Stomach (tissue), 9 donors: ENCODE measurements around the gene PROC. TPM values are rescaled to one million over a fixed set of nuclear protein-coding genes. Genes with fewer than 3 reads are reported as not detected.

ENCODE experiments used
- DNase-seq, 2 donors: peaks; one replicate each; pipeline versions ENCODE4 v3.0.0 to v3.0.0-alpha.2; 2013 to 2019
- H3K27ac ChIP-seq, 5 donors: fragments of 200-600 bp in 4 of 5; sonication (generic) in 4 of 5; one replicate each; pipeline ENCODE4 v1.5.1; 2013 to 2019; ENCODE audit warnings: mild to moderate bottlenecking in 1 of 5, moderate library complexity in 1 of 5
- H3K27me3 ChIP-seq, 3 donors: fragments of 200-600 bp; sonication (generic); one replicate each; pipeline ENCODE4 v1.5.1; 2017 to 2019; ENCODE audit warnings: mixed run types in 1 of 3
- H3K36me3 ChIP-seq, 4 donors: fragments of 200-600 bp; sonication (generic); 1 replicate in 3 of 4; 2 replicates in 1 of 4; pipeline ENCODE4 v1.5.1; 2016 to 2019
- H3K4me1 ChIP-seq, 4 donors: fragments of 200-600 bp; sonication (generic); one replicate each; pipeline ENCODE4 v1.5.1; 2016 to 2019
- H3K4me3 ChIP-seq, 4 donors: fragments of 200-600 bp; sonication (generic) in 3 of 4; one replicate each; pipeline ENCODE4 v1.5.1; 2016 to 2019; ENCODE audit warnings: mild to moderate bottlenecking in 1 of 4
- H3K9me3 ChIP-seq, 4 donors: fragments of 200-600 bp; sonication (generic); one replicate each; pipeline ENCODE4 v1.5.1; 2016 to 2019
- CTCF ChIP-seq, 7 experiments: fragments of 450-650 bp in 4 of 7; fragments of 200-600 bp in 3 of 7; sonication (generic) in 3 of 7; IDR thresholded peaks; one replicate each; pipeline ENCODE4 v1.5.1; 2016 to 2019; ENCODE audit warnings: antibody characterized with exemption in 7 of 7, control low read depth in 2 of 7, mild to moderate bottlenecking in 1 of 7
- EP300 ChIP-seq: sonication (generic); formaldehyde crosslinking; IDR thresholded peaks from one replicate; pipeline ENCODE4 v1.6.1; 2017; ENCODE audit warnings: antibody characterized with exemption
- POLR2A ChIP-seq, 4 donors: fragments of 450-650 bp; IDR thresholded peaks; one replicate each; pipeline ENCODE4 v1.6.1; 2016; ENCODE audit warnings: antibody characterized with exemption in 4 of 4, control low read depth in 2 of 4, mild to moderate bottlenecking in 1 of 4, moderate library complexity in 1 of 4
- POLR2AphosphoS5 ChIP-seq, 3 donors: sonication (generic); formaldehyde crosslinking; IDR thresholded peaks; one replicate each; pipeline ENCODE4 v1.6.1; 2016; ENCODE audit warnings: antibody characterized with exemption in 3 of 3
- WGBS, 5 donors: extraction: QIAGEN DNeasy Blood & Tissue Kit in 3 of 5; methylation state at CpG; one replicate each; pipeline versions ENCODE4 v1.1.5 to v1.1.7; 2013 to 2018; 5-methylcytosine and 5-hydroxymethylcytosine counted together
- intact Hi-C: fragments of 100-400 bp; cut with DNase I; formaldehyde crosslinking; loops from one replicate; pipeline ENCODE4 v1.15.1; 2023; ENCODE audit warnings: low total_unique reads
- polyA plus RNA-seq, 3 donors: library from polyadenylated mRNA; stranded (reverse); fragments of 200-250 nt; gene quantifications; one replicate each; pipeline ENCODE4 v1.2.3, GENCODE V29; 2013
- total RNA-seq, 5 donors: library from RNA; depleted of rRNA; stranded (reverse); fragments of >200 nt; gene quantifications; one replicate each; pipeline versions ENCODE4 v1.1.0 to v1.2.3, GENCODE V29; 2014 to 2016
- donor health status: healthy with polysubstance abuse.
- donor health status: Bipolar disorder and iron deficiency.
- donor health status: healthy.

PROC gene
- total and polyA plus RNA-seq, 8 donors: 1.2 to 6.8 (median 4.6) TPM; not detected in 1

- no peaks in the 10 kb centered on the region for H3K27me3 ChIP-seq
- 55 to 100% (median 80%) methylated on average over 1 to 3 of the region's 3 CpGs for WGBS, 5 donors
- peaks cover 6 to 24% (median 8%) of the 10 kb centered on the region in 4 donors for H3K4me1 ChIP-seq
- no peaks in the 10 kb centered on the region for H3K36me3 ChIP-seq
- H3K9me3 ChIP-seq: no peaks in the 10 kb centered on the region
- no peak for TF ChIP-seq EP300
- TF ChIP-seq POLR2A (IDR thresholded peaks at IDR 0.05): no peak
- TF ChIP-seq CTCF (IDR thresholded peaks at IDR 0.05): no peak
- TF ChIP-seq POLR2AphosphoS5 (IDR thresholded peaks at IDR 0.05): no peak
- no peak for DNase-seq
- H3K4me3 ChIP-seq: no peak overlapping the region
- intact Hi-C loops: no loop called here
- no peak overlapping the region for H3K27ac ChIP-seq
Measured at GRCh38 chr2:127394492-127394891, 23.7 kb upstream of the PROC start.

- H3K9me3 ChIP-seq: no peaks in the 10 kb centered on the region
- TF ChIP-seq POLR2A (IDR thresholded peaks at IDR 0.05) (no peak), CTCF (IDR thresholded peaks at IDR 0.05) (no peak), EP300 (no peak), POLR2AphosphoS5 (IDR thresholded peaks at IDR 0.05) (no peak)
- DNase-seq: no peak
- 83 to 93% (median 89%) methylated on average over 9 of the region's 9 CpGs for WGBS, 5 donors
- H3K27me3 ChIP-seq: no peaks in the 10 kb centered on the region
- intact Hi-C loops: no loop called here
- H3K36me3 ChIP-seq: no peaks in the 10 kb centered on the region
- H3K4me1 ChIP-seq: peaks cover 15 to 35% (median 19%) of the 10 kb centered on the region in 4 donors
- peak overlapping the region in 1 of 5 donors; percentile 58 for H3K27ac ChIP-seq
- no peak overlapping the region for H3K4me3 ChIP-seq
Measured at GRCh38 chr2:127397568-127398238, 20.5 kb upstream of the PROC start.

- DNase-seq: peak; percentile 85 to 90
- Histone ChIP-seq H3K27me3 (no peaks in the 10 kb centered on the region), H3K36me3 (no peaks in the 10 kb centered on the region), H3K4me3 (no peak overlapping the region), H3K9me3 (no peaks in the 10 kb centered on the region), H3K4me1 (peaks cover 15 to 35% (median 19%) of the 10 kb centered on the region in 4 donors), H3K27ac (peak overlapping the region in 1 of 5 donors; percentile 58)
- 8 to 15% (median 14%) methylated on average over 4 of the region's 4 CpGs for WGBS, 5 donors
- TF ChIP-seq POLR2A (IDR thresholded peaks at IDR 0.05) (no peak), POLR2AphosphoS5 (IDR thresholded peaks at IDR 0.05) (peak in 1 of 3 donors; percentile 69)
- intact Hi-C loops: no loop called here
Measured at GRCh38 chr2:127398239-127398590, 20.0 kb upstream of the PROC start.

- H3K36me3 ChIP-seq: no peaks in the 10 kb centered on the region
- intact Hi-C loops: no loop called here
- WGBS, 5 donors: 45 to 80% (median 51%) methylated on average over 9 of the region's 9 CpGs
- peaks cover 15 to 42% (median 19%) of the 10 kb centered on the region in 4 donors for H3K4me1 ChIP-seq
- no peak for DNase-seq
- no peak for TF ChIP-seq POLR2A (IDR thresholded peaks at IDR 0.05)
- no peak for TF ChIP-seq POLR2AphosphoS5 (IDR thresholded peaks at IDR 0.05)
- TF ChIP-seq CTCF (IDR thresholded peaks at IDR 0.05): no peak
- no peak for TF ChIP-seq EP300
- H3K4me3 ChIP-seq: peak overlapping the region in 2 of 4 donors; percentile 7 to 9
- H3K27me3 ChIP-seq: no peaks in the 10 kb centered on the region
- no peaks in the 10 kb centered on the region for H3K9me3 ChIP-seq
- peak overlapping the region in 3 of 5 donors; percentile 7 to 73 (median 25) for H3K27ac ChIP-seq
Measured at GRCh38 chr2:127400533-127400896, 17.7 kb upstream of the PROC start.
